ENCODE data around the gene FFAR3.

FFAR3 gene

GRCh38 chr19:35404879-35405622 is 46.8 kb downstream of the FFAR3 start:
- no peak for DNase-seq

DNA sequence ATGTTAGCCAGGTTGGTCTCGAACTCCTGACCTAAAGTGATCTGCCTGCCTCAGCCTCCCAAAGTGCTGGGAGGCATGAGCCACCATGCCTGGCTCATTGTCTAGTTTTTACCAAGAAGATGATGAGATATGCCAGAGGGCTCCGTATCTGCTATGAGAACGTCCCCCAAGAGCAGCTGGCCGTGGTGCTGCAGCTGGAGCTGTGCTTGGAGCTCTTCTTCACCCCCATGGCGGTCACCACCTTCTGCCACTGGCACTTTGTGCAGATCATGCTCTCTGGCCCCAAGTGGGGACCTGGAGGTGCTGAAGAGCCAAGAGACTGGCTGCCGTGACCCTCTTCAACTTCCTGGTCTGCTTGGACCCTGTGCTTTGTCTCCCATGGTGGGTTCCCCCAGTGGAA is 49.4 kb downstream of the FFAR3 start:
- no peak for DNase-seq

DNA sequence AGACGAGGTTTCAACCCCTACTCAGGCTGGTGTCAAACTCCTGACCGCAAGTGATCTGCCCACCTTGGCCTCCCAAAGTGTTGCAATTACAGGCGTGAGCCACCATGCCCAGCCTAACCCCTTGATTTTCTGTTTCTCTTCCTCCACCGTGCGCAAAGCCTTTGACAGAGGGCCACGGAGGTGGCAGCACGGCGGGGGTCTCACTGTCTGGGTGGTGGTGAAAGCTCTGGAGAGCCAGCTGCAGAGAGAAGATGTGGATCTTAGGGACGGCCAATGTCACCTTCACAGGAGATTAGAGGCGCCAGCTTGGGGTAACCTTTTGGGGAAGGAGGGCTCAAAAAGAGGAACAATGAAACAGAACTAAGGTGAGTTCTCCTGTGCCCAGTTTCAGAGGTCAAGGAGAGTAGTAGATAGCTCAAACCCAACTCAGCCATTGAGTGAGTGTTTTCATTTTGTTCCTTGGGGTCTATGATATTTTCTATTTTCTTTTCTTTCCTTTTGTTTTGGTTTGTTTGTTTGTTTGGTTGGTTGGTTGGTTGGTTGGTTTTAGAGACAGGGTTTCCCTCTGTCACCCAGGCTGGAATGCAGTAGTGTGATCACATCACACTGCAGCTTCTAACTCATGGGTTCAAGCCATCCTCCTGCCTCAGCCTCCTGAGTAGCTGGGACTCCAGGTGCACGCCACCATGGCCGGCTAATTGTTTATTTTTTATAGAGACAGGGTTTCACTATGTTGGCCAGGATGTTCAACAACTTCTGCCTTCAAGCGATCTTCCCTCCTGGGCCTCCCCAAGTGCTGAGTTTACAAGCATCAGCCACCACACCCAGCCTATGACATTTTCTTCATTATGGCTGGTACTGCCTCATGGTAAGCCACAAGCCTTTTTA is 50.3 kb downstream of the FFAR3 start:
- no peak for DNase-seq

- DNase-seq = no peak
Measured at GRCh38 chr19:35409191-35409590, 50.9 kb downstream of the FFAR3 start.
